Measurements from ENCODE around the gene SLFN13. TPM values are rescaled to one million over a fixed set of nuclear protein-coding genes. Genes with fewer than 3 reads are reported as not detected.

Gene SLFN13
- total and polyA plus RNA-seq, 2 of the 4 experiments (the other 2 are of a cell fraction), result 1.7 to 3.9 TPM

DNA sequence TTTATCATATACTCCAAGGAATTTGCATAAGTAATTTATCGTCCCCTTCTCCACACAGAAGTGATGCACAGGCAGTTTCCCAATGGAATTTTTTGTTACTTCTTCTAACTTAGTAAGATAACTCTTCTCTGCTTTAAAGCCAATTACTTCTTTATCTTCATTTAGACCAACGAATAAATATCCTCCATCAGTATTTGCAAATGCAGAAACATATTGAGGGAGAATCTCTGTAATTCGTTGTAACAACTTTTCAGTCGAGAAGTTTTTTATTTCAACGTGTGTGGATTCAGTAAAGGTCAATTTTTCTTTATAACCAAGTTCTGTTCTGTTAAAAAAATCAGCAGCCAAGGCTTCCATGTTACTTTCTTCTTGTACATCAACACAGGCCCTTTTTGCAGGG is 30.7 kb upstream of the SLFN13 start:
- no peak overlapping the region for H3K27ac ChIP-seq (ENCODE audit: insufficient read depth, low read length)
- H4K20me1 ChIP-seq (ENCODE audit: insufficient read depth, low read length), result no peaks in the 10 kb centered on the region
- no peaks in the 10 kb centered on the region for H3K9me1 ChIP-seq (ENCODE audit: insufficient read depth, low read length)
- H3K9ac ChIP-seq (ENCODE audit: low read depth, low read length), result no peak overlapping the region
- H3K4ac ChIP-seq (ENCODE audit: low read depth, low read length), result no peak overlapping the region
- TF ChIP-seq CEBPB (IDR thresholded peaks at IDR 0.05; ENCODE audit: low read depth, low read length) (no peak), RCOR1 (IDR thresholded peaks at IDR 0.05; ENCODE audit: insufficient replicate concordance, low read length) (no peak), CHD1 (IDR thresholded peaks at IDR 0.05; ENCODE audit: low read depth, low read length) (no peak), USF2 (IDR thresholded peaks at IDR 0.05; ENCODE audit: low read depth, low read length) (no peak), MXI1 (IDR thresholded peaks at IDR 0.05; ENCODE audit: borderline replicate concordance, low read depth, low read length) (no peak)
- TF ChIP-seq, protein P1, sequence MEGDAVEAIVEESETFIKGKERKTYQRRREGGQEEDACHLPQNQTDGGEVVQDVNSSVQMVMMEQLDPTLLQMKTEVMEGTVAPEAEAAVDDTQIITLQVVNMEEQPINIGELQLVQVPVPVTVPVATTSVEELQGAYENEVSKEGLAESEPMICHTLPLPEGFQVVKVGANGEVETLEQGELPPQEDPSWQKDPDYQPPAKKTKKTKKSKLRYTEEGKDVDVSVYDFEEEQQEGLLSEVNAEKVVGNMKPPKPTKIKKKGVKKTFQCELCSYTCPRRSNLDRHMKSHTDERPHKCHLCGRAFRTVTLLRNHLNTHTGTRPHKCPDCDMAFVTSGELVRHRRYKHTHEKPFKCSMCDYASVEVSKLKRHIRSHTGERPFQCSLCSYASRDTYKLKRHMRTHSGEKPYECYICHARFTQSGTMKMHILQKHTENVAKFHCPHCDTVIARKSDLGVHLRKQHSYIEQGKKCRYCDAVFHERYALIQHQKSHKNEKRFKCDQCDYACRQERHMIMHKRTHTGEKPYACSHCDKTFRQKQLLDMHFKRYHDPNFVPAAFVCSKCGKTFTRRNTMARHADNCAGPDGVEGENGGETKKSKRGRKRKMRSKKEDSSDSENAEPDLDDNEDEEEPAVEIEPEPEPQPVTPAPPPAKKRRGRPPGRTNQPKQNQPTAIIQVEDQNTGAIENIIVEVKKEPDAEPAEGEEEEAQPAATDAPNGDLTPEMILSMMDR (conservative IDR thresholded peaks at IDR 0.05; ENCODE audit: low read depth, low read length), result no peak
- H2BK20ac ChIP-seq (ENCODE audit: low read depth, low read length), result no peak overlapping the region
- no peak for DNase-seq
- no peak overlapping the region for H2AK9ac ChIP-seq (replicated peaks; ENCODE audit: low read depth, low read length, poor library complexity)
- H2BK120ac ChIP-seq (ENCODE audit: low read depth, low read length), result no peak overlapping the region
- no peaks in the 10 kb centered on the region for H3K4me1 ChIP-seq (ENCODE audit: control insufficient read depth, insufficient read depth, low read length)
- no peak overlapping the region for H3K56ac ChIP-seq (ENCODE audit: extremely low read depth, insufficient read depth, low read length)
- H3K14ac ChIP-seq (replicated peaks; ENCODE audit: low read depth, low read length), result no peak overlapping the region
- no peak overlapping the region for H2AK5ac ChIP-seq (ENCODE audit: low read depth, low read length)
- H3K4me2 ChIP-seq (ENCODE audit: low read depth, low read length), result no peak overlapping the region
- ChIA-PET CTCF (no interaction called here), POLR2A (ENCODE audit: unreplicated experiment) (no interaction called here)
- peaks cover 8% of the 10 kb centered on the region for H3K27me3 ChIP-seq (ENCODE audit: control insufficient read depth, insufficient read depth, low read length)
- intact Hi-C loops (cut with micrococcal nuclease), result no loop called here
- no peak overlapping the region for H4K5ac ChIP-seq (ENCODE audit: low read depth, low read length)
- in situ Hi-C loops (cut with MboI; ENCODE audit: low sequenced_read_pairs), result no loop called here
- H2BK5ac ChIP-seq (ENCODE audit: low read depth, low read length, poor library complexity, severe bottlenecking), result no peak overlapping the region
- H3K79me1 ChIP-seq (ENCODE audit: low read depth in 1 of 2, low read length in 2 of 2), result no peaks in the 10 kb centered on the region
- no peaks in the 10 kb centered on the region for H3K9me3 ChIP-seq (ENCODE audit: control insufficient read depth, insufficient read depth, low read length)
- WGBS, 2 experiments (ENCODE audit: extremely low coverage in 2 of 2, insufficient read length in 1 of 2), result 80% methylated on average over 1 of the region's 5 CpGs; no CpG with 5 or more reads in 1 of the 2 experiments
- no peak for ATAC-seq (ENCODE audit: low read depth)
- no TSS peak for BruUV-seq (replicated peaks)
- H4K91ac ChIP-seq (ENCODE audit: insufficient read depth, low read depth, low read length), result no peak overlapping the region
- H3K36me3 ChIP-seq (ENCODE audit: control insufficient read depth, insufficient read depth, low read length), result no peaks in the 10 kb centered on the region
- H3K4me3 ChIP-seq (ENCODE audit: insufficient read depth, low read depth, low read length), result no peak overlapping the region
- no peak overlapping the region for H3K23ac ChIP-seq (ENCODE audit: low read depth, low read length)
- H3K18ac ChIP-seq (ENCODE audit: low read depth, low read length), result no peak overlapping the region
- no peak overlapping the region for H2BK15ac ChIP-seq (ENCODE audit: low read depth, low read length)
- H4K8ac ChIP-seq (ENCODE audit: low read depth in 2 of 2, low read length in 2 of 2), result no peak overlapping the region
- no peak overlapping the region for H2AFZ ChIP-seq (replicated peaks; ENCODE audit: low read length, poor library complexity)
- dilution Hi-C loops (cut with HindIII; ENCODE audit: low sequenced_read_pairs, unreplicated experiment), result no loop called here

All from IMR-90 (cell line).